ENCODE results near the gene DNAI1. TPM values are rescaled to one million over a fixed set of nuclear protein-coding genes. Genes with fewer than 3 reads are reported as not detected.
"Not testable (repeated sequence)": the region's sequence is repeated elsewhere in the genome, so short reads cannot be mapped to it uniquely, and the experiment has no call there.

DNAI1 gene
- total RNA-seq, 1 donor from 2014 or later: not detected

DNA sequence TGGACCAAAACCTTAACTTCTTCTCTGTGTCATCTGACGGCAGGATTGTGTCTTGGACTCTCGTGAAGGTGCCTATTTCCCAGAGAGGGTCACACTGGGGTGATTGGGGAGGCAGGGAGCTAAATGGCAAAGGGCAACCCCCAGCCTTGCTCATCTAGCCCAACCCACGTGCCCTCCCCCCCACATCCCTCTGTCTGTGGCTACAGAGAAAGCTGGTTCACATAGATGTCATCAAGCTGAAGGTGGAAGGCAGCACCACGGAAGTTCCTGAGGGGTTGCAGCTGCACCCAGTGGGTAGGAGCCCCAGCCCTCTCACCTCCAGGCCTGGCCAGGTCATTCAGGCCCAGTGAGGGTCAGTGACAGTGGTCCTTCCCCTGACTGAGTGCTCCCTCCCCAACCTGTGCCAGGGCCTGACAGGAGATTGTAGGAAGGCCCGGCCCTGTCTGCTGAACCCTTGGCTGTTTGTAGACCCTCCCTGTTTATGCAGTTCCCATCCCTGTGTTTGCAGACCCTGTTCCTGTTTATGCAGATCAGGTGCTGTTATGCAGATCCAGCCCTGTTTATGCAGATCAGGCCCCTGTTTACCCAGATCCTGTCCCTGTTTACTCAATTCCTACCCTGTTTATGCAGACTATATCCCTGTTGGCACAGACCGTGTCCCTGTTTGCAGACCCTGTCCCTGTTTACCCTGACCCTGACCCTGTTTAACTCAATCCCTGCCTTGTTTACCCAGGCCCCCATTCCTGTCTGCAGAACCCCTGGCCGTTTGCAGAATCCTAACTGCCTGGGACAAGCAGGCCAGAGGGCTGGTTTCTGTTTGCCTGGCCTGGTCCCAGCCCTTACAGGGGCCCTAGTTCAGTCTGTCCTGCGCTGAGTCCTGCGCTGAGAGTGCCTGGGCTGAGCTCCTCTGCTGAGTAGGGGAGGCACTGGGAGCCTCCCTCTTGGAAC is 53.8 kb downstream of the DNAI1 start:
- peak; percentile 58 for DNase-seq (ENCODE audit: low spot score)

DNA sequence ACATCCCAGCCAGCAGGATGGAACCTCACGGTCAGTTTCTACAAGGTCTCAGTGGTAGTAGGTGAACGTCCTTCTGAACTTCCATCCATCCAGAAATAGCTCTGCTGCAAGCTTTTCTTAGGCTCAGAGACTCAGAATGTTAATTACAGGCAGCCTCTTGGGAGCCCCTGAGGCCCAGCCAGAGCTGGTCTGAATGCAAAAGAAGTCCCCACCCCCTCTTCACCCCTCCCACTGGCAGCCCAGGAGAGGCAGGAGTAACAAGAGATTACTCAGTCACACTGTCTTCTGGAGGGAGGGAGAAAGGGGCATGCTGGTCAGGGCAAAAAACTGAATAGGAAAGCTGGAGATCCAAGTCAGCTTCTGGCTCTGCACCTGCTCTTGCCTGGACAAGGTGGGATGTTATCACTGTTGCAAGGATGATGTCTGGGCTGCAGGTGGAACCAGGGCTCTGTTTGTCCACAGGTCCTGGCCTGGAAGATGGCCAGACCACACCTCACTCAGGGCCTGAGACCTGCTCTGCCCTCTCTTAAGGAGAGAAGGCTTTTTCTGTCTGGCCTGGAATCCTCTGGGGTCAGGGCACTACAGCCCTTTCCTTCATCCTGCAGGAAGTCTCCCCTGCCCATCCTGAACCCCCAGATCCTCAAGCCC is 55.1 kb downstream of the DNAI1 start:
- DNase-seq (ENCODE audit: low spot score): peak; percentile 49

DNA sequence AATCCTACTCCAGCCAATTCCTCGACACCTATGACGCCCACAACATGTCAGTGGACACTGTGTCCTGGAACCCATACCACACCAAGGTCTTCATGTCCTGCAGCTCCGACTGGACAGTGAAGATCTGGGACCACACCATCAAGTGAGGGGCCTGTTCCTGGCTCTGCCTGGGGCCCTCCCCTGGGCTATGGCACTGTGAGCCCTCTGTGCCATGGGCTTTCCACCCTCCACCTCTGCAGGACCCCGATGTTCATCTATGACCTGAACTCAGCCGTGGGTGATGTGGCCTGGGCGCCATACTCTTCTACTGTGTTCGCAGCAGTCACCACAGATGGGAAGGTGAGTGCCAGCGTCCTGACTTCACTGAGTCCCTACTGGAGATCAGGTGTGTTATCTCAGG is 55.8 kb downstream of the DNAI1 start:
- no peak for DNase-seq (ENCODE audit: low spot score)

DNA sequence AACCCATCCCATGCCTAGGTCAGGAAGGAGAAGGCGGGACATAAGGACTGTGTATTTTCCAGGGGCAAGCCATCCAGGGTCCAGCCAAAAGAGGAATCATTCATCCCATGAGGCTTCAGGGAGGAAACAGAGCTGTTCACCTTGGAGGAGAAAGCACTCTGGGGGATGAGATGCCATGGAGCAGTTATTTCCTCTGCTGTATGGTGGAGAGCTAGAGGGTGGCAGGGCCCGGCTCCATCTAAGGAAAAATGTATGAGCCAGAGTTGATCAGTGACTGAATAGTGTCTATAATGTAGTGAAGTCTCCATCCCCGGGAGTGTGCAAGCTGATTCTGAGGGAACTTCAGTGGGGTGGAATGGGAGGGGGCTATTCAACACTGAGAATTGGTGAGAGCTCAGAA is 56.2 kb downstream of the DNAI1 start:
- DNase-seq (ENCODE audit: low spot score): no peak

DNA sequence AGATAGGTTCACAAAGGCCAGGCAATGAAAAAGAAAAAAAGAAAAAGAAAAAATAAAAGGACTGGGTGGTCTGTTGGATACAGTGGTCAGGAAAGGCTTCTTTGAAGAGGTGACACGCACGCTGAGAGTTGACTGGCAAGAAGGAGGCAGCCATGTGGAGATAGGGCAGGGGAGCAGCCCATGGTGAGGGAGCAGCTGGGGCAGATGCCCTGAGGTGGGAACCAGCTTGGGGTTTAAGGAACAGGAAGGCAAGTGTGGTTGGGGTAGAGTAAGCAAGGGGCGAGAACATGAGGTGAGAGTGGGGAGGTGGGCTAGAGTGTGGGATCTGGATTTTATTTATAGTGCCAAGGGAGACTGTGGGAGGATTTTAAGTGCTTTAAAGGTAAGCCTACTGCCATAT is 57.4 kb downstream of the DNAI1 start:
- DNase-seq (ENCODE audit: low spot score): no peak

DNA sequence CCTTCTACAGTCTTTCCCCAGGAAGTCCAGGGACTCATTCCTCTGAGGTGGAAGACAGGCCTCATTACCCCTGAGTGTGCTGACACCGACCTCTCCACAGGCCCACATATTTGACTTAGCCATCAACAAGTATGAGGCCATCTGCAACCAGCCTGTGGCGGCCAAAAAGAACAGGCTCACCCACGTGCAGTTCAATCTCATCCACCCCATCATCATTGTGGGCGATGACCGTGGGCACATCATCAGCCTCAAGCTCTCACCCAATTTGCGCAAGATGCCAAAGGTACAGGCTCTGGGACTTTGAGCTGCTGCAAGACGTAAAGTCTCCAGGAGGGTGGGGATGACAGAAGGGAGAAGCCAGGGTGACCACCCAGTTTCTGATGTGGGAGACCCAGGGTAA is 58.6 kb downstream of the DNAI1 start:
- DNase-seq (ENCODE audit: low spot score): no peak

DNA sequence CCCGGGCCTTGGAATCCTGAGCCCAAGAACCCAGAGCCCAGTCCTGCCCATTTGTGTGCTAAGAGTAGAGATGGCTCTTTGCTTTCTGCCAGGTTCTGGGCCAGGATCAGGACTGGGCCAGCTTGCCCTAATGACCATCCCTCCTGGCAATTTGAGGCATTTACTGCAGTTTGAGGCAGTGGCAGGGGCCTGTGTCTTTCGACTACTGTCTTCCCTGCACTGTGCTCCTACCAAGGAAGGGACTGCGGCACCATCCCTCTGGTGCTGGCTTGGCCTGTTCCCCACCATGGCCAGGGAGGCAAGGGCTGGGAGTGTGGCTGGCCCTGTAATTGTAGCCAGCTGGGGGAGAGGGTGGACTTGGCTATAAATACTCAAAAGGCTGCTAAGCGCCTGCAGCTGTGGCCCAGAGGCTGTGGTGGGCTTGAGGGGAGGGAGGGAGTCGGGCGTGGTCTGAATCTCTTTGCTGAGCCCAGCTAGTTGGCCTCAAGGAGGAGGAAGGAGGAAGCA is 59.6 kb downstream of the DNAI1 start:
- no peak for DNase-seq (ENCODE audit: low spot score)

DNA sequence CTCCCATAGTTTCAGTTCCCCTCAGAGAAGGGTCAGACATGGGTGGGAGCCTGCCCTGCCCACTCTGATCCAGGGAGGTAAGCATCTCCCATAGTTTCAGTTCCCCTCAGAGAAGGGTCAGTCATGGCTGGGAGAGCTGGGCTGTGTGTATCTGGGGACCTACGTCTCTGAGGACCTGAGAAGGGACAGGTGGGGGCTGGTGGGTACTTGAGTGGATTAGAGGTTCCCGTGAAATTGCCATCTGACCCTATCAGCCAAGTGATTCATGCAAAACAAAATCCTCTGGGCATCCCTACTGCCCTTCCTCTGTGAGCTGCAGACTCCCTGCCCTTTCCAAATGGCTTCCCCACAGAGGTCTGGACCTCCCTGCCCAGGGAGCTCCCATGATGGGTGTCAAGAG is 60.3 kb downstream of the DNAI1 start:
- DNase-seq (ENCODE audit: low spot score): no peak

DNA sequence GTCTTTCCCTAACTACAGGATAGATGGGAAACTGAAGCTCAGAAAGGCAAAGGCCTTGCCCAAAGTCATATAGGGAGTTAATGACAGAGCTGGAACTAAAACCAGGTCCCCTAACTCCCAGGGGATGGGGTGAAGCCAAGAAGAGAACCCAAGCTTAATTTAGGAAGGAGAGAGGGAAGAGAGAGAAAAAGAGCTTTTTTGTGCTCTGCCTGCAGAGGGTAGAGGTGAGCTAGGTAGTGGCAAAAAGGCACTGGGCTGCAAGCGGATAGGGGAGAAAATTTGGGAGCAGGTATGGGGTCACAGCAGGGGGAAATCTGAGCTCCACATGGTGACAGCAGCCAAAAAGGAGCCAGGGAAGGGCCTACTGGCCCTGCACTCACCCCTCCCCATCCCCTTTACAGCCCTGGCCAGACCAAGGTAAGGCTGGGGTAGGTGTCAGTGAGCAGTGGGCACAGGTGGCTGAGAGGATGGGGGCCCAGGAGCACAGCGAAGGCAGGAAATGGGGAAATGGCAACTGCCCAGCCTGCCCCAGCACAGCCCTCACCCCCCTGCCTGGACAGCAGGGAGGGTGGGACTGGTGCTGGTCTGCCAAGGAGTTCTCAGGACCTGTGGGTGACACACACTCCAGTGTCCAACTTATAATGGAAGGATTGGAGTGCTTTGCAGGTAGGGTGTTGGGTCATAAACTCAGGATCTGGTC is 60.9 kb downstream of the DNAI1 start:
- no peak for DNase-seq (ENCODE audit: low spot score)

DNA sequence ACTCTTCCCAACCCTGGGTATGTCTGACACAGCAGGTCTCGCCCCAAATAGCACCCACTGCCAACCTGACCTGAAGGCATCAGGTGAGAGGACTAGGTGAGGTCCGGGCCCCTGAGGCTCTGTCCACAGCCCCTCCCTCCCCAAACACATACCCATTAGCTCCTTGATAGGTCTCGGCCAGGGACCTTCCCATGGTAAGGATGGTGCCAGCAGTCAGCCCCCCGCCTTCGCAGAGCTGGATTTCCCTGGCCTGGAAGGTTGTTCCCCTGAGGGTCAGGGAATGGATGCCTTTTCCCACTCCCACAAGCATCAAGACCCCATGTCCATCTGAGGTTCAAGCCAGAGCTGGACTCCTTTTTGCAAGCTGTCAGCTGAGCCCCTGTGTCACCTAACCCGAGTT is 61.5 kb downstream of the DNAI1 start:
- DNase-seq (ENCODE audit: low spot score): no peak

DNA sequence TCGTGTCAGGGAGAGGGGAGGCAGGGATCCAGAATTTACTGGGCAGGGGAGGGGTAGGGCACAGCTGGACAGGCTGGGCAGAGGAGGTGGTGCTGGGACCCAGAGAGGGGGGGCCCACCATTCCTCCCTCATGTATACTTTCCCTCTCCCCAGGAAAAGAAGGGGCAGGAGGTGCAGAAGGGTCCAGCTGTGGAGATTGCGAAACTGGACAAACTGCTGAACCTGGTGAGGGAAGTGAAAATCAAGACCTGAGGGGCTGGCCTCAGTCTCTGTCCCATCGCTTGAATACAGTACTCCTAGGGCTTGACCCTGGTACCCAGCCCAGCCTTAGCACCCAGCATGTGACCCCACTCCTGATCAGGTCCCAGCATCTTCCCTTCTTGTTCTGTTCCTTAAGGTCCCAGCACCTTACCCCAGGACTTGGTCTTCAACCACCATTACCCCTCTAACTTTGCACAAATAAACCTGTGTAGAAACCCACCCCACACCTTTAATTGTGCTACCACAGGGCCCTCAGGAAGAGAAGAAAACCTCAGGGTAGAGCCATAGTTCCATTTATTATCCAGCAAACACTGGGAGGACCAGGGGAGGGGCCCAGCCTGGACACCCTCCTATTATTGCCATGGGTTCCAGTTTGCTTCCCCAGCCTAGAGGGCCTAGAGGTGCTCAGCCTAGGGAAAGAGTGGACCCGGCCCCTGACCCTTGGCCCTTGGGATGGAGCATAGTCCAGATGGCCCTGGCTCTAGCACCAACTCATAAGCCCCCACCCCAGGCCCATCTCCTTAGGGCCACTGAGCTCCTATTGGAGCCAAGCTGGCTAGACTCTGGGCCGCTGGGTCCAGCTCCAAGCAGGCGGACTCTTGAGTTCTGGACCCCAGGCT is 62.1 kb downstream of the DNAI1 start:
- DNase-seq (ENCODE audit: low spot score): no peak

DNA sequence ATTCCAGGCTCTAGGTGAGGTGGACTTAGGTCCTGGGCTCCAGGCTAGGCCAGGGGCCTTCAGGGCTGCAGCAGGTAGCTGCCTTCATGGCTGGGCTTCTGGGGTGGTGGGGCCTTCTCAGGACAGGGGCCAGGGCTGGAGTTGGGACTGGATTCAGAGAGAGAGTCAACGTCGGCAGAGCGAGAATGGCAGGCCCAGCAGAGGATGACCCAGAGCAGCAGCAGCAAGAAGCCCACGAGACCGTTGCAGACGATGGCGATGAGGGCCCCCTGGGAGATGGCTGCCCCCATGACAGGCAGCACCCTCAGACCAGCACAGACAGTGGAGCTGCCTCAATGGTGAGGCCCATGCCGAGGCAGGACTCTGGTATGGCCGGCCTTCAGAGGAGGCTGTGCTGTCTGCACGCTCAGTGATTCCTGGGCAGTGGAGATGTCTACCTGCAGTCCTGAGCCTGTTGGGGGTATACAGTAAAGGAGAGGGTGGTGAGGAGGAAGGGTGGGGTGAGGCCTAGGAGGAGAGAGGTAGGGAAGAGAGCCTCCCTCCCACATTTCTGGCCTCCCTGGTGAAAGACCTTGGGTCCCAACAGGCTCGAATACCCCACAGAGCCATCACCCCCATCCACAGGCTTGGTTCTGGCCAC is 62.9 kb downstream of the DNAI1 start:
- DNase-seq (ENCODE audit: low spot score): no peak

DNA sequence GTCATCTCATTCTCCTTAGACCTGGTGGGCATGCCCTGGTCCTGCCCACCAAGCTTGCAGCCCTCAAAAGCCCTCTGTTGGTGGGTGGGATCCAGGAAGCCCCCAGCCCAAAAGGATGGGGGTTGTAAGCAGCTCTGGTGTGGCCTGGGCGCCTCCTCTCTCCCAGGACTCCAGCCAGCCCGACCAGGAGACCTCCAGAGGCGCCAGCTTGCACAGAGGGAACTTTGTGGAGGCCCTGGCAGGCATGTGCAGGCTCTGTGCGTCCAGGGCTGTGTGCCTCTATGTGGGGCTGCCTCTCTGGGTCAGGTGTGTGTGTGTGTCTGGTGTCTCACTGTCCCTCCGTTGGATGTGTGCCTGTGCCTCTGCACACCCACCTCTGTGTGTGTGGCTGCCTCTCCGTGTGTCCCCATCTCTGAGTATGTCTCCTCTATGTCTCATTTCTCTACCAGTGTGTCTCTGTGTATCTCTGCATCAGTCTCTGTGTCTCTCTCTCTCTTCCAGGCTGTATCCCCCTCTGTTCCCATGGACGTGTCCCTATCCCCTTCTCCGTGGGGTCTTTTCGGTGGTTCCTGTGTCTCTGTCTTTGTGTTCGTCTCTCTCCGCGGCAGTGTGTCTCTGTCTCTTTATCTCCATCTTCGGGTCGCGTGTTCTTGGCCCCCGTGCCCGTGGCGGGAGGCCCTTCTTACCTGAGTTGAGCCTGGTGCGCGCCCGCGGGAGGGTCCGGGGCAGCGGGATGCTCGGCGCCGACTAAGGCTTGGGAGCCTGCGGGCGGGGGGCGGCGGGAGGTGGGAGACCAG is 63.7 kb downstream of the DNAI1 start:
- DNase-seq (ENCODE audit: low spot score): no peak

DNA sequence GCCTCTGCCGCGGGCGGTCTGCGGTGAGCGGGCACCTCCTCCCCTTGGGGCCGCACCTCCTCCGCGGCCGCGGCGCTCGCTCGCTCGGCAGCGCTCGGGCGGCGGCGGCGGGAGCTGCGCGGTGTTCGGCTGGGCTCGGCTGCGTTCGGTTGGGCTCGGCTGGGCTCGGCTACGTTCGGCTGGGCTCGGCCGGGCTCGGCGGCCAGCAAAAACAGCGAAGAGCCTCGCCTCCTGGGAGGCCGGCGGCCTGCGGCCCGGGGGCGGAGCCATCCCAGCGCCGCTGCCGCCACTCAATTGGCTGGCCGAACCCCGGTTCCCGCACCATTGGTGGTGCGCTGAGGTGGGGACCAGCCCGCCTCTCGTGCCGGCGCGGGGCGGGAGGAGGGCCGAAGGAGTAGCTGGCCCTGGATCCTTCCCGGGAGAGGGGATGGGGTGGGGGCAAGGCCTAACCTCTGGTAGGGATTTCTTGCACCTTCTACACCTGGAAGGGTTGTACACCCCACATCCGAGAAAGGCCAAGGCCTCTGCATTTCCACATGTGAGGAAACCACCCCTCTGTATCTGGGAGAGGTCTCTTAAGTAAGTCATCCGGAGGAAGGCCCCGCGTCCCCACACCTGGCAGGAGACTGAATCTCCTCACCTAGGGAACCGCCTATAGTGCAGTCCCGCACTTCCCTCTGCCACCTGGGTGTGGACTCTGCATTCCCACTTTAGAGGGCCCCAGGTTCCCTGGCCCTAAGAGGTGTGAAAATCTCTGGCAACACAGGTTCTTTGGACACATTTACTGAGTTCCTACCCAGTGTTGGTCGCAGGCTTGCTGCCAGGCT is 64.6 kb downstream of the DNAI1 start, which contains the start of gene ENHO:
Gene ENHO (minus strand): TSS at position 20 of the 827 bp plus-strand sequence. CDS start 1,295 bp downstream, outside the sequence.
- peak; percentile 93 for DNase-seq (ENCODE audit: low spot score)

DNA sequence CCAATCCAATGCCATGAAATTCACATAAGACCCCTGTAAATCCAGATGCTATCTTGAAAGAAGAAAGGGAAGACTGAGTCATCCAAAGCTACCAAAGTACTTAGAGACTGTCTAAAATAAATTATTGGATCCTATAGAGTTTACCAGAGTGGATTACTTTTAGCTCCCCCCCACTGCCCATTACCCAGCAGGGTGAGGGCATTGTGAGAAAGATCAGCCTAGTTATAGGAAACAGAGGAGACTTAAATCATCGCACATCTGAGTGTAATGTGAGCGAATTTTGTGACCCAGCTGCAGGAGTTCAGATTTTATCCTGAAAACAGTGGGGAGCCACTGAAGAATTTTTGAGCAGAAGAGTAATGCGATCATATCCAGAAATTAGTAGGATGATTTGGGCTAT is 65.7 kb downstream of the DNAI1 start:
- no peak for DNase-seq (ENCODE audit: low spot score)

DNA sequence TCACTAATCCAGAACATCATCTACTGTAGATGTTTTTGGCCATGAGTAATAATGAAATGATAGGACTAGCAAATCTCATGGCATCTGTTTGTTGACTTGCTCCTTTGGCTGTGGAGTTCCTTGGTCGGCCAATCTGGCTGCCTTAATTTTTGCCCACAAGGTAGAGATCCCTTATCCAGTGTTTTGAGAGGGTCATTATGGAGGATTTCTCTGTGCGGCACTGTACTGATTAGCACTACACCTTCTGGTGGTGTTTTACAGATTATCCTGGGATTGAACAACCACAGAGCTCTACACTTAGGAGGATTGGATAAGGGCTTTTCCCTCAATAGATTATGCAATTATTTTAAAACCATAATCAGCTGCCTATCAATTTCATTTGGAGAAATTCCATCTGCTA is 67.4 kb downstream of the DNAI1 start:
- DNase-seq (ENCODE audit: low spot score): no peak

DNA sequence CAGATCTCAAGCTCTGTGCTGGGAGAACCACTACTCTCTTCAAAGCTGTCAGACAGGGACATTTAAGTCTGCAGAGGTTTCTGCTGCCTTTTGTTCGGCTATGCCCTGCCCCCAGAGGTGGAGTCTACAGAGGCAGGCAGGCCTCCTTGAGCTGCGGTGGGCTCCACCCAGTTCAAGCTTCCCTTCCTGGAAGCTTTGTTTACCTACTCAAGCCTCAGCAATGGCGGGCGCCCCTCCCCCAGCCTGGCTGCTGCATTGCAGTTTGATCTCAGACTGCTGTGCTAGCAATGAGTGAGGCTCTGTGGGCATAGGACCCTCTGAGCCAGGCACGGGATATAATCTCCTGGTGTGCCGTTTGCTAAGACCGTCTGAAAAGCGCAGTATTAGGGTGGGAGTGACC is 73.4 kb downstream of the DNAI1 start:
- DNase-seq (ENCODE audit: low spot score): not testable (repeated sequence)

DNA sequence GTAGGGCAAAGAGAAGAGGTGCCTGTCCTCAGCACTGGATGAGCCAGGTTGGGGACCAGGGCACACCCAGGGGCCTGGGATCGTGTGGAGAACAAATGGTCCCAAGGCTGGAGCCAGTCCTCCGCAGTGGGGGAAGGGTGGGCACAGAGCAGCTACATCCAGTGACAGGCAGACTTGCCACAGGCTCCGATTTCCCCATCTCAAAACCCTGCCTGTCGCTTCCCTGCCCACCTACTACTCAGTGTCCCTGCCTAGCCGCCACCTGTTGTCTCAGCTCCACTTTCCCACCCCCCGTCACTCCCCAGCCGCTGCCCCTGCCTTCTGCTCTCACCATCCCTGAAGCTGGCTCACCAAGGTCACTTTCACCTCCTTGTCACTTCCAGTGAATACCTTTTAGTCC is 78.1 kb downstream of the DNAI1 start:
- no peak for DNase-seq (ENCODE audit: low spot score)

DNA sequence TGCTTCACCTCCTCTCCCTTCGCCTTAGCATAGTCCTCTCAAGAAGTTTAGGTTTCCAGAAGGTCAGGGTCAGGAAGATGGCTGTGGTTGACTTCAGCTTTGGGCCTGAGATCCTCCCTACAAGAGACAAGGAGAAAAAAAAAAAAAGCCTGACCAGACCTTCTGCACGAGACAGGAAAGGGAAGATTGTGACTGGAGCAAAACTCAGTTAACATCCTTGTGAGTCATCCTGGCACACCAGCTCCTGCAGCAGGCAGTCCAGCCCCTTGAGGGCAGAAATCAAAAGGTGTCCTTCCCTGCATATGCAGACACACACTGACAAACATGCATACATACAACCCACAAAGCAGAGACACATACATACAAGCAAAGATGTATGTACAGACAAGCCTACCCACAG is 82.2 kb downstream of the DNAI1 start:
- peak; percentile 70 for DNase-seq (ENCODE audit: low spot score)

All from umbilical cord (tissue), 2 donors.